LNCaP clone FGC (cell line): ENCODE data around the gene TRIB2.

ENCODE experiments used
- DNase-seq: peaks from one replicate; pipeline ENCODE4 v3.0.0-alpha.2; 2011; ENCODE audit warnings: low read depth
- H3K4me3 ChIP-seq: 2 replicates; pipeline ENCODE4 v1.5.1; 2011; ENCODE audit warnings: mild to moderate bottlenecking, low read depth, low read length, control low read depth
- CTCF ChIP-seq: IDR thresholded peaks from 2 replicates; pipeline ENCODE4 v1.5.1; 2012; ENCODE audit warnings: mild to moderate bottlenecking; ENCODE audit not compliant: control insufficient read depth, insufficient read depth; ENCODE audit errors: extremely low read depth

Gene TRIB2

GRCh38 chr2:12761104-12761503 is 44.4 kb downstream of the TRIB2 start:
- TF ChIP-seq CTCF = no peak
- no peak overlapping the region for H3K4me3 ChIP-seq
- DNase-seq = no peak

- no peak for TF ChIP-seq CTCF
- DNase-seq = no peak
- H3K4me3 ChIP-seq = no peak overlapping the region
Measured at GRCh38 chr2:12762337-12762736, 45.6 kb downstream of the TRIB2 start.

GRCh38 chr2:12762976-12763375 is 46.2 kb downstream of the TRIB2 start:
- no peak for TF ChIP-seq CTCF
- no peak for DNase-seq
- no peak overlapping the region for H3K4me3 ChIP-seq

GRCh38 chr2:12763486-12763885 is 46.8 kb downstream of the TRIB2 start:
- H3K4me3 ChIP-seq = no peak overlapping the region
- no peak for DNase-seq
- TF ChIP-seq CTCF = no peak

GRCh38 chr2:12764075-12764730 is 47.5 kb downstream of the TRIB2 start:
- no peak for TF ChIP-seq CTCF
- no peak for DNase-seq
- H3K4me3 ChIP-seq = no peak overlapping the region

GRCh38 chr2:12764849-12765605 is 48.3 kb downstream of the TRIB2 start:
- DNase-seq = no peak
- no peak for TF ChIP-seq CTCF

More at GRCh38 chr2:12764849-12765605, 48.3 kb downstream of the TRIB2 start:
- no peak overlapping the region for H3K4me3 ChIP-seq
